Hematopoietic multipotent progenitor cell treated with erythropoietin and hydrocortisone succinate and interleukin-3 and kit ligand, for 4 days (in vitro differentiated cells): ENCODE measurements around the gene SPO11.
"Not testable (repeated sequence)": the region's sequence is repeated elsewhere in the genome, so short reads cannot be mapped to it uniquely, and the experiment has no call there.

Source experiments
- DNase-seq: peaks from one replicate; pipeline ENCODE4 v3.0.0-alpha.2; 2015

SPO11 gene

GRCh38 chr20:57346477-57346876 lies 16.9 kb downstream of the SPO11 start:
- peak; percentile 84 for DNase-seq

- DNase-seq, result no peak
Measured at GRCh38 chr20:57347393-57347792, 17.8 kb downstream of the SPO11 start.

GRCh38 chr20:57348200-57348921 lies 18.8 kb downstream of the SPO11 start:
- not testable (repeated sequence) for DNase-seq

- peak; percentile 13 for DNase-seq
Measured at GRCh38 chr20:57348922-57349574, 19.4 kb downstream of the SPO11 start.

- no peak for DNase-seq
Measured at GRCh38 chr20:57350081-57350710, 20.6 kb downstream of the SPO11 start.

- DNase-seq, result not testable (repeated sequence)
Measured at GRCh38 chr20:57350726-57351041, 21.1 kb downstream of the SPO11 start.

GRCh38 chr20:57351042-57351783 lies 21.6 kb downstream of the SPO11 start, which contains the start of gene RAE1:
Gene RAE1, plus strand, starts transcription at chr20:57351255. Its CDS starts 2,784 bp downstream, at chr20:57354039.
- DNase-seq, result peak; percentile 97

- DNase-seq, result no peak
Measured at GRCh38 chr20:57352305-57352704, 22.7 kb downstream of the SPO11 start.

- no peak for DNase-seq
Measured at GRCh38 chr20:57353351-57353750, 23.7 kb downstream of the SPO11 start.

GRCh38 chr20:57361517-57361916 lies 31.9 kb downstream of the SPO11 start:
- no peak for DNase-seq

- DNase-seq, result no peak
Measured at GRCh38 chr20:57364451-57364850, 34.8 kb downstream of the SPO11 start.

- DNase-seq, result peak; percentile 39
Measured at GRCh38 chr20:57369596-57369995, 40.0 kb downstream of the SPO11 start.

- no peak for DNase-seq
Measured at GRCh38 chr20:57370316-57370715, 40.7 kb downstream of the SPO11 start.

GRCh38 chr20:57371363-57371762 lies 41.8 kb downstream of the SPO11 start:
- no peak for DNase-seq

GRCh38 chr20:57372157-57372556 lies 42.6 kb downstream of the SPO11 start:
- no peak for DNase-seq

GRCh38 chr20:57372581-57373350 lies 43.2 kb downstream of the SPO11 start:
- DNase-seq, result no peak

GRCh38 chr20:57374343-57374930 lies 44.8 kb downstream of the SPO11 start:
- DNase-seq, result no peak

- DNase-seq, result peak; percentile 55
Measured at GRCh38 chr20:57374931-57375651, 45.5 kb downstream of the SPO11 start.

GRCh38 chr20:57375652-57376230 lies 46.1 kb downstream of the SPO11 start:
- DNase-seq, result no peak

- no peak for DNase-seq
Measured at GRCh38 chr20:57377350-57377749, 47.7 kb downstream of the SPO11 start.

- no peak for DNase-seq
Measured at GRCh38 chr20:57378107-57378506, 48.5 kb downstream of the SPO11 start.
